CD4-positive, CD25-positive, alpha-beta regulatory T cell (primary cell): ENCODE results near the gene SYNJ1. TPM values are rescaled to one million over a fixed set of nuclear protein-coding genes. Genes with fewer than 3 reads are reported as not detected.
A peak's percentile ranks its signal among the peaks of the same experiment; 100 is the strongest.

Source experiments
- ATAC-seq, 2 donors: fragments of 150-1000 bp; cut with Tn5 transposase; one replicate each; pipeline ENCODE4 v1.10.0; 2021; ENCODE audit warnings: low read depth in 2 of 2, moderate number of reproducible peaks in 2 of 2, moderate library complexity in 1 of 2
- DNase-seq, 3 donors: peaks; one replicate each; pipeline versions ENCODE4 v3.0.0 to v3.0.0-alpha.2; 2012 to 2022; ENCODE audit warnings: mixed read lengths in 1 of 3
- H3K27ac ChIP-seq: one replicate; pipeline ENCODE4 v1.7.0; 2013; ENCODE audit warnings: mild to moderate bottlenecking, low read length; ENCODE audit not compliant: insufficient read depth, poor library complexity, severe bottlenecking
- H3K27me3 ChIP-seq: one replicate; pipeline ENCODE4 v1.7.0; 2013; ENCODE audit warnings: low read length; ENCODE audit not compliant: control insufficient read depth, insufficient read depth
- H3K36me3 ChIP-seq: one replicate; pipeline ENCODE4 v1.7.0; 2013; ENCODE audit warnings: mild to moderate bottlenecking, low read length, moderate library complexity; ENCODE audit not compliant: control insufficient read depth, insufficient read depth
- H3K4me1 ChIP-seq: 2 replicates; pipeline ENCODE4 v1.7.0; 2013; ENCODE audit warnings: mild to moderate bottlenecking, low read length; ENCODE audit not compliant: insufficient read depth, control insufficient read depth, poor library complexity, severe bottlenecking
- H3K4me3 ChIP-seq: one replicate; pipeline ENCODE4 v1.7.0; 2013; ENCODE audit warnings: low read depth, mild to moderate bottlenecking, low read length, moderate library complexity
- H3K9me3 ChIP-seq, 2 experiments: 1 replicate in 1 of 2; 2 replicates in 1 of 2; pipeline ENCODE4 v1.7.0; 2013; ENCODE audit warnings: low read length in 2 of 2, mild to moderate bottlenecking in 1 of 2, moderate library complexity in 1 of 2; ENCODE audit not compliant: control insufficient read depth in 2 of 2
- H3K27ac Mint-ChIP-seq, 3 donors: one replicate each; pipeline ENCODE4 v1.8.0; 2020 to 2022; ENCODE audit warnings: mild to moderate bottlenecking in 3 of 3, mixed read lengths in 3 of 3, moderate library complexity in 2 of 3
- H3K27me3 Mint-ChIP-seq: one replicate; pipeline ENCODE4 v1.8.0; 2022; ENCODE audit warnings: mild to moderate bottlenecking, mixed read lengths
- H3K36me3 Mint-ChIP-seq: one replicate; pipeline ENCODE4 v1.8.0; 2020; ENCODE audit warnings: mixed read lengths
- H3K4me1 Mint-ChIP-seq, 4 donors: one replicate each; pipeline ENCODE4 v1.8.0; 2020 to 2022; ENCODE audit warnings: mixed read lengths in 4 of 4, mild to moderate bottlenecking in 1 of 4
- H3K4me3 Mint-ChIP-seq, 4 donors: one replicate each; pipeline ENCODE4 v1.8.0; 2020 to 2022; ENCODE audit warnings: mild to moderate bottlenecking in 4 of 4, mixed read lengths in 4 of 4, moderate library complexity in 3 of 4
- H3K9me3 Mint-ChIP-seq, 7 donors: one replicate each; pipeline ENCODE4 v1.8.0; 2020 to 2022; ENCODE audit warnings: mixed read lengths in 7 of 7, mild to moderate bottlenecking in 3 of 7, moderate library complexity in 2 of 7
- polyA plus RNA-seq, 4 donors: library from polyadenylated mRNA; unstranded; fragments of 300-500 nt; fragmentation: Illumina TruSeq; gene quantifications; one replicate each; pipeline ENCODE4 v1.2.3, GENCODE V29; 2021
- total RNA-seq: library from RNA; stranded (reverse); gene quantifications from one replicate; pipeline ENCODE4 v1.2.3, GENCODE V29; 2022

SYNJ1 gene
- total and polyA plus RNA-seq, 5 donors from 2014 or later: 4.4 to 25.6 (median 6.4) TPM

DNA sequence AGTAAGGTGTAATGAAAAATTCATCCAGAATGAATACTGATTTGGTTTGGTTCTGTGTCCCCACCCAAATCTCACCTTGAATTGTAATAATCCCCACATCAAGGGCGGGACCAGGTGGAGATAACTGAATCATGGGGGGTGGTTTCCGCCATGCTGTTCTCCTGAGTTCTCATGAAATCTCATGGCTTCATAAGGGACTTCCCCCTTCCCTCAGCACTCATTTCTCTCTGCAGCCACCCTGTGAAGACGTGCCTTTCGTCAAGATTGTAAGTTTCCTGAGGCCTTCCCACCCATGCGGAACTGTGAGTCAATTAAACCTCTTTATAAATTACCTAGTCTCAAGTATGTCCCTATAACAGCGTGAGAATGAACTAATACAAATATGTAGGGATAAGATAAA lies 5.5 kb upstream of the SYNJ1 start:
- ATAC-seq: no peak
- no peak overlapping the region for H3K27ac ChIP-seq
- no peak overlapping the region for H3K27ac Mint-ChIP-seq

GRCh38 chr21:32732544-32732943 lies 4.7 kb upstream of the SYNJ1 start:
- peaks cover 24% of the 10 kb centered on the region for H3K4me1 ChIP-seq
- peaks cover 33% of the 10 kb centered on the region for H3K36me3 ChIP-seq
- H3K36me3 Mint-ChIP-seq: peaks cover 21% of the 10 kb centered on the region
- H3K27ac ChIP-seq: no peak overlapping the region
- H3K27me3 ChIP-seq: no peaks in the 10 kb centered on the region
- H3K9me3 Mint-ChIP-seq: no peaks in the 10 kb centered on the region
- peaks cover 29 to 54% (median 44%) of the 10 kb centered on the region in 4 donors for H3K4me1 Mint-ChIP-seq
- no peaks in the 10 kb centered on the region for H3K27me3 Mint-ChIP-seq
- H3K4me3 Mint-ChIP-seq: peak overlapping the region in 3 of 4 donors; percentile 62 to 75 (median 72)
- no peak for DNase-seq
- no peaks in the 10 kb centered on the region for H3K9me3 ChIP-seq
- ATAC-seq: no peak
- H3K27ac Mint-ChIP-seq: peak overlapping the region in 2 of 3 donors; percentile 85 to 86
- H3K4me3 ChIP-seq: peak overlapping the region; percentile 68

More for the DNA sequence above, 5.5 kb upstream of the SYNJ1 start:
- Histone ChIP-seq H3K27me3 (no peaks in the 10 kb centered on the region), H3K9me3 (no peaks in the 10 kb centered on the region), H3K4me1 (peaks cover 20% of the 10 kb centered on the region), H3K4me3 (no peak overlapping the region), H3K36me3 (peaks cover 35% of the 10 kb centered on the region)
- H3K4me3 Mint-ChIP-seq: no peak overlapping the region
- peaks cover 21% of the 10 kb centered on the region for H3K36me3 Mint-ChIP-seq
- H3K4me1 Mint-ChIP-seq: peaks cover 28 to 52% (median 38%) of the 10 kb centered on the region in 4 donors
- no peaks in the 10 kb centered on the region for H3K27me3 Mint-ChIP-seq
- DNase-seq: no peak
- no peaks in the 10 kb centered on the region for H3K9me3 Mint-ChIP-seq

GRCh38 chr21:32728848-32729247 lies 1.0 kb upstream of the SYNJ1 start:
- Histone ChIP-seq H3K4me3 (peak overlapping the region; percentile 86), H3K4me1 (peaks cover 44% of the 10 kb centered on the region), H3K36me3 (peaks cover 8% of the 10 kb centered on the region), H3K9me3 (no peaks in the 10 kb centered on the region), H3K27me3 (no peaks in the 10 kb centered on the region), H3K27ac (peak overlapping the region; percentile 79)
- ATAC-seq (no peak), DNase-seq (no peak)
- peak overlapping the region in 2 of 3 donors; percentile 92 to 98 for H3K27ac Mint-ChIP-seq
- H3K36me3 Mint-ChIP-seq: peaks cover 12% of the 10 kb centered on the region
- H3K9me3 Mint-ChIP-seq: no peaks in the 10 kb centered on the region
- no peaks in the 10 kb centered on the region for H3K27me3 Mint-ChIP-seq
- peaks cover 35 to 65% (median 57%) of the 10 kb centered on the region in 4 donors for H3K4me1 Mint-ChIP-seq
- peak overlapping the region; percentile 97 to 100 (median 99) for H3K4me3 Mint-ChIP-seq

- ATAC-seq (no peak), DNase-seq (no peak)
- H3K4me1 ChIP-seq: peaks cover 44% of the 10 kb centered on the region
- Mint-ChIP-seq H3K27me3 (no peaks in the 10 kb centered on the region), H3K4me3 (peak overlapping the region; percentile 97 to 100 (median 99)), H3K9me3 (no peaks in the 10 kb centered on the region), H3K4me1 (peaks cover 38 to 69% (median 59%) of the 10 kb centered on the region in 4 donors), H3K36me3 (peaks cover 14% of the 10 kb centered on the region), H3K27ac (peak overlapping the region in 2 of 3 donors; percentile 92 to 98)
- peak overlapping the region; percentile 86 for H3K4me3 ChIP-seq
- peak overlapping the region; percentile 79 for H3K27ac ChIP-seq
- H3K36me3 ChIP-seq: peaks cover 6% of the 10 kb centered on the region
- no peaks in the 10 kb centered on the region for H3K27me3 ChIP-seq
- no peaks in the 10 kb centered on the region for H3K9me3 ChIP-seq
These were observed 635 bp upstream of the SYNJ1 start for GRCh38 chr21:32728456-32728839.

DNA sequence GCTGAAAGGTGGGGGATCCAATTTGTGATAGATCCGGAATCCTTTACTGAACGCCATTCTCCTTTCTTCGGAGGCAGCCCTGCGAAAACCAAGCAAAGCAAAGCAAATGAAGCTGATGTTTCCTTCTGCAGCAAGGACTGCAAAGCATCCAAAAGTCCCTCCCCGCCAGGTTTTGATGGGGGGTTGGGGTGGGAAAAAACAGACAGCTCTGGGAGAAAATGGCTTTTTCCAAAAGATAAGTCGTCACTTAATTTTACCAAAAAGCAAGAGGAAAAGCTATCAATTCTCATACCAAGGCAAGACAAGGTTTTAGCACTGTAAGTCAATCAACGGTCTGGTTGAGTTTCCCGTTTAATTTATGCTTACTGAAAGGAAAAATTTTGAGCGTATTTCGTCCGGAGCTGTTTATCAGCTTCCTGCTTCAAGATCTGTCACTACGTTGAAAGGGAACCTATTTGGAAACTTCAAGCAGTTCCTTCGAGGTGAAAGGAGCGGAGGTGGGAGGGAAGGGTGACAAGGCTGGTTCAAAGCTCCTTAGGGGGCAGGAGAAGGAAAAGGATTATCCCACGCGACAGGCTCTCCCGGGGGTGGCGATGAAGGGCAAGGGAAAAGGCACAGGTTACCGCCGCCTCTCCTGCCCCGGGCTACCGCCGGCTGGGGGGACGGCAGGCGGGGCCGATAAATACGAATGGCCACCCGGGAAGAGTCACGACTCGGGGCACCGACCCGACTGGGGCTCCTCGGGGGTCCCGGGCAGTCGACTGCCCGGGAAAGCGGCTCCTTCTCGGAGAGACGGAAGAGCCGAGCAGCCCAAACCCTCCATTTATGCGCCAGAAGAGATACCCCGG lies 750 bp downstream of the SYNJ1 start:
- peaks cover 35 to 78% (median 60%) of the 10 kb centered on the region in 4 donors for H3K4me1 Mint-ChIP-seq
- ATAC-seq (peak in 1 of 2 donors; percentile 1), DNase-seq (peak in 2 of 3 donors; percentile 9 to 39)
- no peaks in the 10 kb centered on the region for H3K9me3 Mint-ChIP-seq
- peak overlapping the region; percentile 91 to 98 (median 92) for H3K27ac Mint-ChIP-seq
- no peaks in the 10 kb centered on the region for H3K9me3 ChIP-seq
- H3K36me3 ChIP-seq: peaks cover 10% of the 10 kb centered on the region
- H3K4me3 Mint-ChIP-seq: peak overlapping the region; percentile 97 to 100 (median 99)
- H3K4me3 ChIP-seq: peak overlapping the region; percentile 100
- H3K27me3 ChIP-seq: no peaks in the 10 kb centered on the region
- H3K27me3 Mint-ChIP-seq: no peaks in the 10 kb centered on the region
- H3K4me1 ChIP-seq: peaks cover 44% of the 10 kb centered on the region
- peaks cover 16% of the 10 kb centered on the region for H3K36me3 Mint-ChIP-seq
- peak overlapping the region; percentile 79 for H3K27ac ChIP-seq

DNA sequence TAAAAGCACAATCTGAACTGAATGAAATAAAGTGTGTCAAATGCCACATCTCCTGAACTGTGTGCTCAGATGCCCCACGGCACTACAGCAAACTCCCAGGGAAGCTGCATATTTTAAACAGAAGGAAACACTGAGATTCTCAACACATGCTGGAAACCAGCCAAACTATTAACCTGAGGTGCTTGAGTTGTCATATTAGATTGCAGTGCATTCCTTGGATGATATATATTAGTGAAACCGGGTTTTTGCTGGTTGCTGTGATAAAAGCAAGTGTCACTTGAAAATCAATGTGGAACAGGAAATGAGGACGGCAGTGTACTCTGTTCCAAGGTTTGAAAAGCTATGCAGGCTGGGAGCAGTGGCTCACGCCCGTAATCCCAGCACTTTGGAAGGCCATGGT lies 8.7 kb downstream of the SYNJ1 start:
- H3K4me1 Mint-ChIP-seq: peaks cover 16 to 56% (median 38%) of the 10 kb centered on the region in 4 donors
- H3K9me3 Mint-ChIP-seq: peaks cover 0 to 4% (median 0%) of the 10 kb centered on the region in 7 donors
- peaks cover 57% of the 10 kb centered on the region for H3K36me3 Mint-ChIP-seq
- Histone ChIP-seq H3K4me1 (no peaks in the 10 kb centered on the region), H3K27me3 (no peaks in the 10 kb centered on the region), H3K9me3 (no peaks in the 10 kb centered on the region), H3K36me3 (peaks cover 33% of the 10 kb centered on the region), H3K27ac (no peak overlapping the region), H3K4me3 (no peak overlapping the region)
- H3K27ac Mint-ChIP-seq: peak overlapping the region in 1 of 3 donors; percentile 55
- DNase-seq (no peak), ATAC-seq (no peak)
- no peaks in the 10 kb centered on the region for H3K27me3 Mint-ChIP-seq
- H3K4me3 Mint-ChIP-seq: no peak overlapping the region

DNA sequence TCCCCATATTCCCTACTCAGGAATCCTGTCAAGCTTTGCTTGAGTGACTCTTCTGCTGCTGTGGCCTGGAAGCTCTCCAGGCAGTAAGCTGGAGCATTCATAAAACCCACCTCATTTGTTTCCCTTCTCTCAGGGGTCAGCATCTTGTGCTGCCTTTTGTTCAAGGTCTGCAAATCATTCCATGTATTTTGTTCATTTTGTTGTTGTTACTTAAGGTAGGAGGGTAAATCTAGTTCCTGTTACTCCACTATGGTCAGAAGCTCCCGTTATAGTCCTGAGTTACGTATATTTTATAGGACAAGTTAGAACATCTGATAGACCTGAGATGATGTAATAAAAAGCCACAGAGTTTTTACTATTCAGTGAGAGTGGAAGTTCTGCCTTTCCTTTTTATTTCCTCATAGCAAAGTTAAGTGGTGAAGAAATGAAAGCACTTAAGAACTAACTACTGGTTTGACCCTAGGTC lies 9.9 kb downstream of the SYNJ1 start:
- Mint-ChIP-seq H3K36me3 (peaks cover 48% of the 10 kb centered on the region), H3K4me3 (no peak overlapping the region), H3K4me1 (peaks cover 17 to 45% (median 32%) of the 10 kb centered on the region in 4 donors), H3K9me3 (peaks cover 0 to 4% (median 0%) of the 10 kb centered on the region in 7 donors), H3K27ac (peak overlapping the region in 1 of 3 donors; percentile 26), H3K27me3 (no peaks in the 10 kb centered on the region)
- Histone ChIP-seq H3K9me3 (no peaks in the 10 kb centered on the region), H3K27ac (no peak overlapping the region), H3K4me3 (no peak overlapping the region), H3K36me3 (peaks cover 28% of the 10 kb centered on the region), H3K27me3 (no peaks in the 10 kb centered on the region), H3K4me1 (no peaks in the 10 kb centered on the region)
- DNase-seq: no peak
- ATAC-seq: no peak
